HL-60 (cell line): ENCODE measurements around the gene MRPS17.

Experiments used
- CTCF ChIP-seq: IDR thresholded peaks from one replicate; pipeline ENCODE4 v1.5.1; 2011; ENCODE audit warnings: low read length, control low read depth, inconsistent platforms; ENCODE audit not compliant: insufficient read depth
- GABPA ChIP-seq: IDR thresholded peaks from 2 replicates; pipeline ENCODE4 v1.6.1; 2012; ENCODE audit warnings: low read depth
- POLR2AphosphoS5 ChIP-seq: IDR thresholded peaks from 2 replicates; pipeline ENCODE4 v1.6.1; 2012; ENCODE audit warnings: low read depth
- REST ChIP-seq: IDR thresholded peaks from 2 replicates; pipeline ENCODE4 v1.6.1; 2012; ENCODE audit warnings: low read depth; ENCODE audit not compliant: insufficient replicate concordance
- SPI1 ChIP-seq: IDR thresholded peaks from 2 replicates; pipeline ENCODE4 v1.6.1; 2012; ENCODE audit warnings: low read depth, mild to moderate bottlenecking, borderline replicate concordance

GRCh38 chr7:55965805-55966421 lies 14.2 kb downstream of the MRPS17 start:
- TF ChIP-seq CTCF: no peak
- TF ChIP-seq GABPA: no peak
- no peak for TF ChIP-seq POLR2AphosphoS5
- TF ChIP-seq REST: no peak
- no peak for TF ChIP-seq SPI1
